CD4-positive, CD25-positive, alpha-beta regulatory T cell (primary cell): ENCODE measurements around the gene COL4A1. TPM values are rescaled to one million over a fixed set of nuclear protein-coding genes. Genes with fewer than 3 reads are reported as not detected.

ENCODE experiments used
- ATAC-seq, 2 donors: fragments of 150-1000 bp; cut with Tn5 transposase; one replicate each; pipeline ENCODE4 v1.10.0; 2021; ENCODE audit warnings: low read depth in 2 of 2, moderate number of reproducible peaks in 2 of 2, moderate library complexity in 1 of 2
- DNase-seq, 3 donors: peaks; one replicate each; pipeline versions ENCODE4 v3.0.0 to v3.0.0-alpha.2; 2012 to 2022; ENCODE audit warnings: mixed read lengths in 1 of 3
- H3K27ac ChIP-seq: one replicate; pipeline ENCODE4 v1.7.0; 2013; ENCODE audit warnings: mild to moderate bottlenecking, low read length; ENCODE audit not compliant: insufficient read depth, poor library complexity, severe bottlenecking
- H3K27me3 ChIP-seq: one replicate; pipeline ENCODE4 v1.7.0; 2013; ENCODE audit warnings: low read length; ENCODE audit not compliant: control insufficient read depth, insufficient read depth
- H3K36me3 ChIP-seq: one replicate; pipeline ENCODE4 v1.7.0; 2013; ENCODE audit warnings: mild to moderate bottlenecking, low read length, moderate library complexity; ENCODE audit not compliant: control insufficient read depth, insufficient read depth
- H3K4me1 ChIP-seq: 2 replicates; pipeline ENCODE4 v1.7.0; 2013; ENCODE audit warnings: mild to moderate bottlenecking, low read length; ENCODE audit not compliant: insufficient read depth, control insufficient read depth, poor library complexity, severe bottlenecking
- H3K4me3 ChIP-seq: one replicate; pipeline ENCODE4 v1.7.0; 2013; ENCODE audit warnings: low read depth, mild to moderate bottlenecking, low read length, moderate library complexity
- H3K9me3 ChIP-seq, 2 experiments: 1 replicate in 1 of 2; 2 replicates in 1 of 2; pipeline ENCODE4 v1.7.0; 2013; ENCODE audit warnings: low read length in 2 of 2, mild to moderate bottlenecking in 1 of 2, moderate library complexity in 1 of 2; ENCODE audit not compliant: control insufficient read depth in 2 of 2
- H3K27ac Mint-ChIP-seq, 3 donors: one replicate each; pipeline ENCODE4 v1.8.0; 2020 to 2022; ENCODE audit warnings: mild to moderate bottlenecking in 3 of 3, mixed read lengths in 3 of 3, moderate library complexity in 2 of 3
- H3K27me3 Mint-ChIP-seq: one replicate; pipeline ENCODE4 v1.8.0; 2022; ENCODE audit warnings: mild to moderate bottlenecking, mixed read lengths
- H3K36me3 Mint-ChIP-seq: one replicate; pipeline ENCODE4 v1.8.0; 2020; ENCODE audit warnings: mixed read lengths
- H3K4me1 Mint-ChIP-seq, 4 donors: one replicate each; pipeline ENCODE4 v1.8.0; 2020 to 2022; ENCODE audit warnings: mixed read lengths in 4 of 4, mild to moderate bottlenecking in 1 of 4
- H3K4me3 Mint-ChIP-seq, 4 donors: one replicate each; pipeline ENCODE4 v1.8.0; 2020 to 2022; ENCODE audit warnings: mild to moderate bottlenecking in 4 of 4, mixed read lengths in 4 of 4, moderate library complexity in 3 of 4
- H3K9me3 Mint-ChIP-seq, 7 donors: one replicate each; pipeline ENCODE4 v1.8.0; 2020 to 2022; ENCODE audit warnings: mixed read lengths in 7 of 7, mild to moderate bottlenecking in 3 of 7, moderate library complexity in 2 of 7
- polyA plus RNA-seq, 4 donors: library from polyadenylated mRNA; unstranded; fragments of 300-500 nt; fragmentation: Illumina TruSeq; gene quantifications; one replicate each; pipeline ENCODE4 v1.2.3, GENCODE V29; 2021
- total RNA-seq: library from RNA; stranded (reverse); gene quantifications from one replicate; pipeline ENCODE4 v1.2.3, GENCODE V29; 2022

The COL4A1 gene
- total and polyA plus RNA-seq, 5 donors from 2014 or later, result not detected

DNA sequence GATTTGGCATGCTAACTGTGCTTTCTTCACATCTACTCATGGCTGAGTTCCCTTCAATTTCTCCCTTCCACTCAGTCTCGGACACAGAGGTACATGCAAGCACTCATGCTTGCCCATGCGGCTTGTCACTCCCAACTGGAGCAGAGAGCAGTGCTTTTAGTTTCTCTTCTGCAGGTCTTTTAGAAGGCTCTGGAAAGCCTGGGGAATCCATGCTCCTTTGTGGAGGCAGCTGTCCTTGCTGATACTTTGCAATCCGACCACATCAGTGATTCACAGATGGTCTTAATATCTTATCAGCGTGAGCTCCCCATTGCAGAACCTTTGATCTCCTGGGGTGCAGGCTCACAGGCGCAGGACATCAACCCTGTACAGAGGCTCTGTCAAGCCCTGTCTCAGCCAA lies 203.9 kb downstream of the COL4A1 start:
- Mint-ChIP-seq H3K27ac (no peak overlapping the region), H3K9me3 (peaks cover 0 to 17% (median 9%) of the 10 kb centered on the region in 7 donors), H3K4me1 (no peaks in the 10 kb centered on the region), H3K36me3 (no peaks in the 10 kb centered on the region), H3K4me3 (no peak overlapping the region), H3K27me3 (no peaks in the 10 kb centered on the region)
- no peak overlapping the region for H3K27ac ChIP-seq
- H3K4me3 ChIP-seq, result no peak overlapping the region
- DNase-seq, result no peak
- H3K36me3 ChIP-seq, result no peaks in the 10 kb centered on the region
- no peaks in the 10 kb centered on the region for H3K27me3 ChIP-seq
- H3K4me1 ChIP-seq, result no peaks in the 10 kb centered on the region
- H3K9me3 ChIP-seq, result peaks cover 0 to 2% of the 10 kb centered on the region in 2 experiments
- no peak for ATAC-seq

DNA sequence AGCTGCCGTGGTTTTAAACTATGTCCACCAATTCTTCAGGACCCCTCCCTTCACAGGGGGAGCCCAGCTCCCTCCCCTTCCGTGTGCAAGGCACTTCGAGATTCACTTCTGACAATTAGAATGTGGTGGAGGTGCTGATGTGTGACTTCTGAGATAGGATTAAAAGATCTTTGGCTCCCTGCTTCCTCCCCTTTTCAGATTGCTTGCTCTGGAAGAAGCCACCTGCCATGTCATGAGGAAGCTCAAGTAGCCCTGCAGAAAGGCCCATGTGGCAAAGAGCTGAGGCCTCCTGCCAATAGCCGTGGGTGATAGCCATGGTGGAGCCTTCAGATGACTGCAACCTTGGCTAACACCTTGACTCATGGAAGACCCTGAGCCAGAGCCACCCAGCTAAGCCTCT lies 204.9 kb downstream of the COL4A1 start:
- H3K27me3 Mint-ChIP-seq, result no peaks in the 10 kb centered on the region
- H3K4me1 ChIP-seq, result no peaks in the 10 kb centered on the region
- no peak for ATAC-seq
- H3K4me1 Mint-ChIP-seq, result no peaks in the 10 kb centered on the region
- H3K4me3 Mint-ChIP-seq, result no peak overlapping the region
- peaks cover 0 to 2% of the 10 kb centered on the region in 2 experiments for H3K9me3 ChIP-seq
- no peaks in the 10 kb centered on the region for H3K36me3 Mint-ChIP-seq
- DNase-seq, result no peak
- no peaks in the 10 kb centered on the region for H3K27me3 ChIP-seq
- H3K9me3 Mint-ChIP-seq, result peaks cover 0 to 17% (median 9%) of the 10 kb centered on the region in 7 donors
- H3K4me3 ChIP-seq, result no peak overlapping the region
- H3K27ac ChIP-seq, result no peak overlapping the region
- no peak overlapping the region for H3K27ac Mint-ChIP-seq
- no peaks in the 10 kb centered on the region for H3K36me3 ChIP-seq

DNA sequence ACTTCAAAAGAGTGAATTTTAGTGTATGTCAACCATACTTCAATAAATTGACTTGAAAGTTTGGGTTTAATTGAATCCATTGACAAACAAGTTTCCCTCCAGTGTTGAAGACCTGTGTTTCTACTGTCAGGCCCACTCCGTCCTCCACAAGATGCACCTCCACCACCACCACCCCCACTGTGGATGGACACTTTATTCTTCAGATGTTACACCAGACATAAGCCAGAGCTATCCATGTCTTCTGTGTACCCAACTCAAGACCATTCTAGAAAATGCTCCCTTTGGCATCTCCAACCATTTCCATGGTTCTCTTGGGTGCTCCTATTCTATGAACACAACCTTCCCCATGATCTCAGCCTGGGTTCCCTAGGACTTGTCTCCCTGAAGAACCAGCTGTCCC lies 207.0 kb downstream of the COL4A1 start:
- no peaks in the 10 kb centered on the region for H3K36me3 Mint-ChIP-seq
- no peaks in the 10 kb centered on the region for H3K4me1 Mint-ChIP-seq
- ATAC-seq, result no peak
- H3K27ac Mint-ChIP-seq, result no peak overlapping the region
- Histone ChIP-seq H3K9me3 (peaks cover 0 to 2% of the 10 kb centered on the region in 2 experiments), H3K27me3 (no peaks in the 10 kb centered on the region), H3K27ac (no peak overlapping the region), H3K4me1 (no peaks in the 10 kb centered on the region), H3K4me3 (no peak overlapping the region), H3K36me3 (no peaks in the 10 kb centered on the region)
- H3K27me3 Mint-ChIP-seq, result no peaks in the 10 kb centered on the region
- peaks cover 0 to 17% (median 9%) of the 10 kb centered on the region in 7 donors for H3K9me3 Mint-ChIP-seq
- H3K4me3 Mint-ChIP-seq, result no peak overlapping the region
- DNase-seq, result no peak

Other genes with a start within 250 kb of the COL4A1 start
- not detected for gene COL4A2, start 127 bp upstream of the COL4A1 start, total RNA-seq
- not detected for gene COL4A2, start 127 bp upstream of the COL4A1 start, polyA plus RNA-seq